Activated CD8-positive, alpha-beta memory T cell treated with anti-CD3 and anti-CD28 coated beads, Interleukin-2, amount 50 U/mL, for 1 hour (primary cell): ENCODE data around the gene DENND1A.
"Not testable (repeated sequence)": the region's sequence is repeated elsewhere in the genome, so short reads cannot be mapped to it uniquely, and the experiment has no call there.

Experiments
- DNase-seq: peaks from one replicate; pipeline ENCODE4 v3.0.0-alpha.2; 2020; ENCODE audit errors: extremely low read depth

DENND1A gene

GRCh38 chr9:123821619-123822018 lies 108.3 kb downstream of the DENND1A start:
- DNase-seq = no peak

GRCh38 chr9:123820139-123820538 lies 109.8 kb downstream of the DENND1A start:
- DNase-seq = no peak

- DNase-seq = no peak
These were observed 113.0 kb downstream of the DENND1A start for GRCh38 chr9:123816817-123817472.

GRCh38 chr9:123815856-123816255 lies 114.1 kb downstream of the DENND1A start:
- not testable (repeated sequence) for DNase-seq

- DNase-seq = no peak
These were observed 115.4 kb downstream of the DENND1A start for GRCh38 chr9:123814496-123814895.

- DNase-seq = no peak
These were observed 116.9 kb downstream of the DENND1A start for GRCh38 chr9:123812984-123813383.

- DNase-seq = no peak
These were observed 122.7 kb downstream of the DENND1A start for GRCh38 chr9:123807251-123807650.

- DNase-seq = no peak
These were observed 123.1 kb downstream of the DENND1A start for GRCh38 chr9:123806829-123807228.

GRCh38 chr9:123798195-123798594 lies 131.7 kb downstream of the DENND1A start:
- no peak for DNase-seq

- DNase-seq = no peak
These were observed 133.1 kb downstream of the DENND1A start for GRCh38 chr9:123796618-123797484.

- no peak for DNase-seq
These were observed 133.8 kb downstream of the DENND1A start for GRCh38 chr9:123796094-123796493.

- no peak for DNase-seq
These were observed 134.6 kb downstream of the DENND1A start for GRCh38 chr9:123795336-123795735.

GRCh38 chr9:123792501-123792900 lies 137.4 kb downstream of the DENND1A start:
- DNase-seq = no peak

- DNase-seq = no peak
These were observed 140.2 kb downstream of the DENND1A start for GRCh38 chr9:123789554-123790292.

- DNase-seq = no peak
These were observed 142.5 kb downstream of the DENND1A start for GRCh38 chr9:123787416-123787815.

GRCh38 chr9:123784518-123784917 lies 145.4 kb downstream of the DENND1A start:
- no peak for DNase-seq

GRCh38 chr9:123778232-123778902 lies 151.6 kb downstream of the DENND1A start:
- DNase-seq = no peak

- no peak for DNase-seq
These were observed 153.0 kb downstream of the DENND1A start for GRCh38 chr9:123776708-123777537.

GRCh38 chr9:123775289-123776284 lies 154.3 kb downstream of the DENND1A start:
- DNase-seq = no peak

- DNase-seq = no peak
These were observed 156.1 kb downstream of the DENND1A start for GRCh38 chr9:123773783-123774182.
